ENCODE measurements around the gene SORBS1.

The SORBS1 gene

DNA sequence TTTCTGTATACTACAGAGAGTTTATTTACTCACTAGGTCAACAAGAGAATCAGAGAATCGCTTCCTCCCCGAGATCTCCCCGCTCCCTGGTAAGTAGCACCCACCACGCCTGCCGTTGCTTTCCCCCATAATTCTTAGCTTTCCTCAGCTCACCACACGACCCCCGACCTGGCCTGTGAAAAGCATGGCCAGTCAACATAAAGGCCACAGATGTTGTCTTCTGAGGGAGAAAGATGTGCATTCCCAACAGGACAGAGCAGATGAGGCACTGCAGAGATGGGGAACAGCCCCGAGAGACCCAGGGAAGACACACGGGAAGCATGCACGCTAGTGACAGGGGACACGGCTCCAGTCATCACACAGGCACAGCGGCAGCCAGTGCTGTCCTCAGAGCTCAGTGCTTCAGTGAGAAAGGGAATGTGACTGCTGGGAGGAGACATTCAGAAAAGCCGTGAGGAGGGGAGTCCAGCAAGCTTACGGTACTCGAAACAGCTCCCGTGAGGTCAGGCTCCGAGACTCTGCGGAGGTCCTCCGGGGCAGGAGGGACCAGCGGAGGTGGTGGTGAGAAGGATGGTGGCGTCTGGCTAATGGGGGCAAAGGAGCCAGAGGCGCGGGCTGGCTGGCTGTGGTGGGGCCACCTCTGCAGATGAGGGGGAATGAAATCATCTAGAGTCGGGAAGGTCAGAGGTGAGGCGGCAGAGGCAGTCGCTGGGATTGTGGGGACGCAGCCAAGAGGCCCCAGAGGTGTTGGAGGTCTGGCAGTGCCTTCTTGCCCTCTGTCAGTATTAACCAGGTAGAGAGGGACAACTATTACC, 146.9 kb downstream of the SORBS1 start:
- no peaks in the 10 kb centered on the region for H3K4me1 ChIP-seq (ENCODE audit: low read length)
- DNase-seq = no peak
- no peaks in the 10 kb centered on the region for H3K36me3 ChIP-seq (replicated peaks; ENCODE audit: insufficient read depth, low read length)
- H3K27ac ChIP-seq (ENCODE audit: low read length) = no peak overlapping the region
- H3K79me2 ChIP-seq (ENCODE audit: low read length) = no peaks in the 10 kb centered on the region
- no peak for TF ChIP-seq EZH2 (optimal IDR thresholded peaks at IDR 0.05; ENCODE audit: low read depth, low read length)
- no peak for TF ChIP-seq EZH2phosphoT487 (IDR thresholded peaks at IDR 0.05; ENCODE audit: low read length)
- TF ChIP-seq, protein P1, sequence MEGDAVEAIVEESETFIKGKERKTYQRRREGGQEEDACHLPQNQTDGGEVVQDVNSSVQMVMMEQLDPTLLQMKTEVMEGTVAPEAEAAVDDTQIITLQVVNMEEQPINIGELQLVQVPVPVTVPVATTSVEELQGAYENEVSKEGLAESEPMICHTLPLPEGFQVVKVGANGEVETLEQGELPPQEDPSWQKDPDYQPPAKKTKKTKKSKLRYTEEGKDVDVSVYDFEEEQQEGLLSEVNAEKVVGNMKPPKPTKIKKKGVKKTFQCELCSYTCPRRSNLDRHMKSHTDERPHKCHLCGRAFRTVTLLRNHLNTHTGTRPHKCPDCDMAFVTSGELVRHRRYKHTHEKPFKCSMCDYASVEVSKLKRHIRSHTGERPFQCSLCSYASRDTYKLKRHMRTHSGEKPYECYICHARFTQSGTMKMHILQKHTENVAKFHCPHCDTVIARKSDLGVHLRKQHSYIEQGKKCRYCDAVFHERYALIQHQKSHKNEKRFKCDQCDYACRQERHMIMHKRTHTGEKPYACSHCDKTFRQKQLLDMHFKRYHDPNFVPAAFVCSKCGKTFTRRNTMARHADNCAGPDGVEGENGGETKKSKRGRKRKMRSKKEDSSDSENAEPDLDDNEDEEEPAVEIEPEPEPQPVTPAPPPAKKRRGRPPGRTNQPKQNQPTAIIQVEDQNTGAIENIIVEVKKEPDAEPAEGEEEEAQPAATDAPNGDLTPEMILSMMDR (IDR thresholded peaks at IDR 0.05; ENCODE audit: low read length) = no peak
- H3K27me3 ChIP-seq (replicated peaks; ENCODE audit: insufficient read depth, low read length) = no peaks in the 10 kb centered on the region
- H3K9ac ChIP-seq (ENCODE audit: low read length) = no peak overlapping the region
- no peaks in the 10 kb centered on the region for H3K9me3 ChIP-seq (replicated peaks; ENCODE audit: insufficient read depth, low read length)
- H3K4me2 ChIP-seq (ENCODE audit: low read depth, low read length) = no peak overlapping the region
- no peak overlapping the region for H3K4me3 ChIP-seq (ENCODE audit: low read length)
- no peaks in the 10 kb centered on the region for H3F3A ChIP-seq (ENCODE audit: insufficient read depth, low read length)
- no peak overlapping the region for H2AFZ ChIP-seq (ENCODE audit: low read length)
- no peaks in the 10 kb centered on the region for H3K9me2 ChIP-seq (replicated peaks; ENCODE audit: insufficient read depth, low read length)
- no peaks in the 10 kb centered on the region for H4K20me1 ChIP-seq (ENCODE audit: insufficient read depth, low read length)

DNA sequence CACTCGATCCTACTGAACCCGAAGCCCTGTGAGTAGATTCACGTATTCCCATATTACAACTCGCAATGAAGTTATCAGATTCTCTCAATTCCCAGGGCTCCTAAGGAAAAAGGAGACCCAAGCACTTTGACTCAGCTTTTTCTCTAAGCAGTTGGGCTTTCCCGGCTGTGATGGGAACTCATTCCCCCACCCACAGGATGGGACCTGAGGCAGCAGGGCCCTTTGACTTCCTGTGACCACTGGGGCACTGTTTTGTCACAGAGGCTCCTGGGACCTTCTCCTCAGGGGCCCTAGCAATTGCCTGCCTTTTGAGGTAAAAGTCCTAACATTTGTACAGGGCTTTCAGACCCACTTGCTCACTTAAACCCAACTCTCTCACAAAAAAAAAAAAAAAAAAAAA, 147.6 kb downstream of the SORBS1 start:
- no peak for DNase-seq
- H3K36me3 ChIP-seq (replicated peaks; ENCODE audit: insufficient read depth, low read length) = no peaks in the 10 kb centered on the region
- H3K27ac ChIP-seq (ENCODE audit: low read length) = no peak overlapping the region
- H4K20me1 ChIP-seq (ENCODE audit: insufficient read depth, low read length) = no peaks in the 10 kb centered on the region
- no peaks in the 10 kb centered on the region for H3F3A ChIP-seq (ENCODE audit: insufficient read depth, low read length)
- no peaks in the 10 kb centered on the region for H3K4me1 ChIP-seq (ENCODE audit: low read length)
- no peak overlapping the region for H2AFZ ChIP-seq (ENCODE audit: low read length)
- no peak overlapping the region for H3K4me3 ChIP-seq (ENCODE audit: low read length)
- H3K27me3 ChIP-seq (replicated peaks; ENCODE audit: insufficient read depth, low read length) = no peaks in the 10 kb centered on the region
- H3K9me3 ChIP-seq (replicated peaks; ENCODE audit: insufficient read depth, low read length) = no peaks in the 10 kb centered on the region
- no peak overlapping the region for H3K4me2 ChIP-seq (ENCODE audit: low read depth, low read length)
- H3K79me2 ChIP-seq (ENCODE audit: low read length) = no peaks in the 10 kb centered on the region
- H3K9ac ChIP-seq (ENCODE audit: low read length) = no peak overlapping the region
- no peaks in the 10 kb centered on the region for H3K9me2 ChIP-seq (replicated peaks; ENCODE audit: insufficient read depth, low read length)
- TF ChIP-seq EZH2 (optimal IDR thresholded peaks at IDR 0.05; ENCODE audit: low read depth, low read length) (no peak), EZH2phosphoT487 (IDR thresholded peaks at IDR 0.05; ENCODE audit: low read length) (no peak)
- TF ChIP-seq, protein P1 (IDR thresholded peaks at IDR 0.05; ENCODE audit: low read length) = no peak

DNA sequence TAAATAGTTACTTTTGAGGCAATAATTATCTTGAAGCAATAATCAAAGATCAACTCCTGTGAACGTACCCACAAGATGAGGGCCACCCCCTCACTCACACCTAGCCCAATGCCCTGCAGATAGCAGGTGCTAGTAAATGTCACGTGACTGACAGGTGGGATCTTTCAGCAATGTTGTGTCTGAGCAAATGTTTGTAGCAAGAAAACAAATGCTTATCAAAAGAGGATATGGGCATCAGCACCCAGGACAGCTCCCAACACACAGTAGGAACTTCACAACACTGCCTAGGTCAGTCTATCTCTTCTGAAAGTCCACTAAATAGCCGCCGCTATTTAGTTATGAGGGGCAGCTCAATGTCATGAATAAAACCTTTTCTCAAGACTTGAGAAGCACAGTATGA, 149.5 kb downstream of the SORBS1 start:
- no peaks in the 10 kb centered on the region for H3K9me2 ChIP-seq (replicated peaks; ENCODE audit: insufficient read depth, low read length)
- H3K27ac ChIP-seq (ENCODE audit: low read length) = no peak overlapping the region
- no peaks in the 10 kb centered on the region for H3K9me3 ChIP-seq (replicated peaks; ENCODE audit: insufficient read depth, low read length)
- H4K20me1 ChIP-seq (ENCODE audit: insufficient read depth, low read length) = no peaks in the 10 kb centered on the region
- no peaks in the 10 kb centered on the region for H3K79me2 ChIP-seq (ENCODE audit: low read length)
- no peak overlapping the region for H3K4me3 ChIP-seq (ENCODE audit: low read length)
- H3K4me1 ChIP-seq (ENCODE audit: low read length) = no peaks in the 10 kb centered on the region
- DNase-seq = no peak
- H3K36me3 ChIP-seq (replicated peaks; ENCODE audit: insufficient read depth, low read length) = no peaks in the 10 kb centered on the region
- no peak overlapping the region for H3K9ac ChIP-seq (ENCODE audit: low read length)
- TF ChIP-seq, protein P1 (IDR thresholded peaks at IDR 0.05; ENCODE audit: low read length) = no peak
- TF ChIP-seq EZH2phosphoT487 (IDR thresholded peaks at IDR 0.05; ENCODE audit: low read length) (no peak), EZH2 (optimal IDR thresholded peaks at IDR 0.05; ENCODE audit: low read depth, low read length) (no peak)
- no peaks in the 10 kb centered on the region for H3F3A ChIP-seq (ENCODE audit: insufficient read depth, low read length)
- H2AFZ ChIP-seq (ENCODE audit: low read length) = no peak overlapping the region
- no peak overlapping the region for H3K4me2 ChIP-seq (ENCODE audit: low read depth, low read length)
- no peaks in the 10 kb centered on the region for H3K27me3 ChIP-seq (replicated peaks; ENCODE audit: insufficient read depth, low read length)
